GM23338 (cell line): ENCODE results near the gene PIGP. TPM values are rescaled to one million over a fixed set of nuclear protein-coding genes. Genes with fewer than 3 reads are reported as not detected.
"Not testable (repeated sequence)": the region's sequence is repeated elsewhere in the genome, so short reads cannot be mapped to it uniquely, and the experiment has no call there.

Source experiments
- ATAC-seq: fragments of 200-7000 bp; cut with Tn5 transposase; 3 replicates; pipeline ENCODE4 v1.9.1; 2020
- DNase-seq: peaks from one replicate; pipeline ENCODE4 v3.0.0-alpha.2; 2015; ENCODE audit warnings: low spot score
- H2AFZ ChIP-seq: fragments of 200-600 bp; sonication (generic); 2 replicates; pipeline ENCODE4 v1.8.0; 2016; ENCODE audit warnings: antibody characterized with exemption, mild to moderate bottlenecking, moderate library complexity
- H3F3A ChIP-seq: fragments of 200-600 bp; sonication (generic); replicated peaks from 2 replicates; pipeline ENCODE4 v1.8.0; 2017; ENCODE audit warnings: antibody characterized with exemption, mixed run types, low read depth
- H3K27ac ChIP-seq: fragments of 200-600 bp; sonication (generic); 2 replicates; pipeline ENCODE4 v1.6.1; 2016; ENCODE audit warnings: low read depth
- H3K27me3 ChIP-seq: fragments of 200-600 bp; sonication (generic); 2 replicates; pipeline ENCODE4 v1.8.0; 2016; ENCODE audit warnings: mild to moderate bottlenecking, mixed run types, moderate library complexity; ENCODE audit not compliant: insufficient read depth
- H3K36me3 ChIP-seq: fragments of 200-600 bp; sonication (generic); 2 replicates; pipeline ENCODE4 v1.8.0; 2016; ENCODE audit warnings: mild to moderate bottlenecking; ENCODE audit not compliant: insufficient read depth
- H3K4me1 ChIP-seq: fragments of 200-600 bp; sonication (generic); 2 replicates; pipeline ENCODE4 v1.8.0; 2016; ENCODE audit warnings: mild to moderate bottlenecking, moderate library complexity; ENCODE audit not compliant: insufficient read depth
- H3K4me2 ChIP-seq: fragments of 200-600 bp; sonication (generic); 2 replicates; pipeline ENCODE4 v1.7.1; 2017; ENCODE audit warnings: mixed run types
- H3K4me3 ChIP-seq: fragments of 200-600 bp; sonication (generic); 2 replicates; pipeline ENCODE4 v1.6.1; 2016; ENCODE audit warnings: mixed run types
- H3K79me2 ChIP-seq: fragments of 200-600 bp; sonication (generic); replicated peaks from 2 replicates; pipeline ENCODE4 v1.8.0; 2017; ENCODE audit warnings: mild to moderate bottlenecking; ENCODE audit not compliant: insufficient read depth
- H3K9me2 ChIP-seq: fragments of 200-600 bp; sonication (generic); 2 replicates; pipeline ENCODE4 v1.8.0; 2017; ENCODE audit not compliant: insufficient read depth
- H4K20me1 ChIP-seq: fragments of 200-600 bp; sonication (generic); replicated peaks from 2 replicates; pipeline ENCODE4 v1.8.0; 2017; ENCODE audit warnings: mild to moderate bottlenecking; ENCODE audit not compliant: insufficient read depth
- H3K27ac Mint-ChIP-seq: 2 replicates; pipeline ENCODE4 v1.8.0; 2020; ENCODE audit warnings: inconsistent platforms, mild to moderate bottlenecking, moderate library complexity, mixed read lengths
- H3K27me3 Mint-ChIP-seq: 3 replicates; pipeline ENCODE4 v1.8.0; 2022; ENCODE audit warnings: low read depth, mild to moderate bottlenecking, moderate library complexity, mixed read lengths, inconsistent platforms; ENCODE audit not compliant: insufficient read depth, poor library complexity
- H3K36me3 Mint-ChIP-seq: 3 replicates; pipeline ENCODE4 v1.8.0; 2021; ENCODE audit warnings: low read depth, mild to moderate bottlenecking, inconsistent platforms, moderate library complexity, mixed read lengths
- H3K4me1 Mint-ChIP-seq: 3 replicates; pipeline ENCODE4 v1.8.0; 2020; ENCODE audit warnings: mild to moderate bottlenecking, inconsistent platforms, mixed read lengths
- H3K4me3 Mint-ChIP-seq: 3 replicates; pipeline ENCODE4 v1.8.0; 2021; ENCODE audit warnings: moderate library complexity, mild to moderate bottlenecking, inconsistent platforms, mixed read lengths
- H3K9me3 Mint-ChIP-seq: 3 replicates; pipeline ENCODE4 v1.8.0; 2020; ENCODE audit warnings: moderate library complexity, mild to moderate bottlenecking, inconsistent platforms, mixed read lengths
- CREB1 ChIP-seq: fragments of 250-450 bp; sonication (Bioruptor Pico); IDR thresholded peaks from 2 replicates; pipeline ENCODE4 v1.5.0; 2020; ENCODE audit warnings: low read depth, mild to moderate bottlenecking, moderate library complexity
- EZH2 ChIP-seq: fragments of 200-600 bp; sonication (generic); IDR thresholded peaks from one replicate; pipeline ENCODE4 v1.8.0; 2017; ENCODE audit warnings: antibody characterized with exemption, mild to moderate bottlenecking, low read depth; ENCODE audit not compliant: unreplicated experiment
- JUNB ChIP-seq: IDR thresholded peaks from one replicate; pipeline ENCODE4 v1.6.1; 2016; ENCODE audit warnings: antibody characterized with exemption; ENCODE audit not compliant: unreplicated experiment
- NANOG ChIP-seq: IDR thresholded peaks from 2 replicates; pipeline ENCODE4 v1.6.1; 2016; ENCODE audit warnings: antibody characterized with exemption, borderline replicate concordance
- STAT1 ChIP-seq: IDR thresholded peaks from one replicate; pipeline ENCODE4 v1.6.1; 2016; ENCODE audit warnings: antibody characterized with exemption; ENCODE audit not compliant: unreplicated experiment
- ZNF114 ChIP-seq: fragments of 250-450 bp; sonication (Bioruptor Pico); IDR thresholded peaks from 2 replicates; pipeline ENCODE4 v1.5.0; 2020; ENCODE audit warnings: mild to moderate bottlenecking, moderate library complexity
- ZNF331 ChIP-seq: fragments of 250-450 bp; sonication (Bioruptor Pico); IDR thresholded peaks from 2 replicates; pipeline ENCODE4 v1.5.0; 2020; ENCODE audit warnings: low read depth, mild to moderate bottlenecking, moderate library complexity
- ZNF462 ChIP-seq: fragments of 250-450 bp; sonication (Bioruptor Pico); IDR thresholded peaks from 2 replicates; pipeline ENCODE4 v1.5.0; 2020; ENCODE audit warnings: mild to moderate bottlenecking, moderate library complexity
- polyA plus RNA-seq: library from polyadenylated mRNA; unstranded; fragments of >200 nt; fragmentation: Nextera tagmentation; extraction: Ambion mirVana; gene quantifications from 2 replicates; pipeline ENCODE4 v1.2.1, GENCODE V29; 2016
- total RNA-seq: library from RNA; depleted of rRNA; stranded (reverse); fragments of >200 nt; shearing (Covaris generic); gene quantifications from 2 replicates; pipeline ENCODE4 v1.2.3, GENCODE V29; 2014
- TF ChIP-seq, protein P1 (sequence below): IDR thresholded peaks from 2 replicates; pipeline ENCODE4 v1.6.1; 2016; ENCODE audit warnings: antibody characterized with exemption

The PIGP gene
- total and polyA plus RNA-seq, 2 experiments from 2014 or later = 5.2 to 19.6 TPM

- TF ChIP-seq ZNF462 (CRISPR knock-in tag) (no peak), JUNB (no peak), ZNF114 (CRISPR knock-in tag) (no peak), NANOG (no peak), EZH2 (no peak), CREB1 (no peak), ZNF331 (CRISPR knock-in tag) (no peak), STAT1 (no peak)
- TF ChIP-seq, protein P1, sequence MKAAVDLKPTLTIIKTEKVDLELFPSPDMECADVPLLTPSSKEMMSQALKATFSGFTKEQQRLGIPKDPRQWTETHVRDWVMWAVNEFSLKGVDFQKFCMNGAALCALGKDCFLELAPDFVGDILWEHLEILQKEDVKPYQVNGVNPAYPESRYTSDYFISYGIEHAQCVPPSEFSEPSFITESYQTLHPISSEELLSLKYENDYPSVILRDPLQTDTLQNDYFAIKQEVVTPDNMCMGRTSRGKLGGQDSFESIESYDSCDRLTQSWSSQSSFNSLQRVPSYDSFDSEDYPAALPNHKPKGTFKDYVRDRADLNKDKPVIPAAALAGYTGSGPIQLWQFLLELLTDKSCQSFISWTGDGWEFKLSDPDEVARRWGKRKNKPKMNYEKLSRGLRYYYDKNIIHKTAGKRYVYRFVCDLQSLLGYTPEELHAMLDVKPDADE = no peak
Observed at GRCh38 chr21:37055271-37055855, 17.5 kb downstream of the PIGP start (continued).

- H3K79me2 ChIP-seq, ATAC-seq, H3K9me2 ChIP-seq, H3K4me2 ChIP-seq, H3K27ac ChIP-seq, H3K36me3 ChIP-seq, H3K4me3 ChIP-seq, H3F3A ChIP-seq, DNase-seq, H2AFZ ChIP-seq, H3K27ac Mint-ChIP-seq, H3K36me3 Mint-ChIP-seq, H3K9me3 Mint-ChIP-seq, H4K20me1 ChIP-seq, H3K4me3 Mint-ChIP-seq: not testable (repeated sequence)
- Mint-ChIP-seq H3K27me3 (peaks cover 24% of the 10 kb centered on the region), H3K4me1 (peaks cover 27% of the 10 kb centered on the region)
- H3K4me1 ChIP-seq = peaks cover 11% of the 10 kb centered on the region; the same call in 1 of the 2 replicates
- peaks cover 39% of the 10 kb centered on the region for H3K27me3 ChIP-seq
Observed at GRCh38 chr21:37049741-37050140, 23.1 kb downstream of the PIGP start.
